GM11168 (cell line): Measurements from ENCODE around the gene DCLK2.
"Not testable (repeated sequence)": the region's sequence is repeated elsewhere in the genome, so short reads cannot be mapped to it uniquely, and the experiment has no call there.

Experiments
- in situ Hi-C: fragments of 300-500 bp; cut with MboI; formaldehyde crosslinking; loops from one replicate; pipeline ENCODE4 v1.12.0; 2022; ENCODE audit warnings: low sequenced_read_pairs; ENCODE audit not compliant: unreplicated experiment

DCLK2 gene

GRCh38 chr4:150192986-150193385 lies 114.7 kb downstream of the DCLK2 start:
- in situ Hi-C loops, result no loop called here

GRCh38 chr4:150197256-150197655 lies 119.0 kb downstream of the DCLK2 start:
- in situ Hi-C loops, result not testable (repeated sequence)

- in situ Hi-C loops, result no loop called here
These were observed 120.8 kb downstream of the DCLK2 start for GRCh38 chr4:150199056-150199455.

- in situ Hi-C loops, result no loop called here
These were observed 126.8 kb downstream of the DCLK2 start for GRCh38 chr4:150205016-150205415.

GRCh38 chr4:150206265-150206664 lies 128.0 kb downstream of the DCLK2 start:
- in situ Hi-C loops, result no loop called here

GRCh38 chr4:150206954-150207353 lies 128.7 kb downstream of the DCLK2 start:
- in situ Hi-C loops, result no loop called here

GRCh38 chr4:150207871-150208270 lies 129.6 kb downstream of the DCLK2 start:
- in situ Hi-C loops, result no loop called here

GRCh38 chr4:150209140-150209829 lies 131.0 kb downstream of the DCLK2 start:
- in situ Hi-C loops, result no loop called here

- in situ Hi-C loops, result no loop called here
These were observed 132.8 kb downstream of the DCLK2 start for GRCh38 chr4:150211016-150211415.

- in situ Hi-C loops, result no loop called here
These were observed 133.7 kb downstream of the DCLK2 start for GRCh38 chr4:150211799-150212445.

- in situ Hi-C loops, result no loop called here
These were observed 134.2 kb downstream of the DCLK2 start for GRCh38 chr4:150212485-150212884.

- in situ Hi-C loops, result no loop called here
These were observed 134.7 kb downstream of the DCLK2 start for GRCh38 chr4:150212927-150213326.

GRCh38 chr4:150215601-150216000 lies 137.4 kb downstream of the DCLK2 start:
- in situ Hi-C loops, result no loop called here

- in situ Hi-C loops, result no loop called here
These were observed 138.5 kb downstream of the DCLK2 start for GRCh38 chr4:150216726-150217125.

- in situ Hi-C loops, result no loop called here
These were observed 138.9 kb downstream of the DCLK2 start for GRCh38 chr4:150217192-150217591.

GRCh38 chr4:150217808-150218207 lies 139.6 kb downstream of the DCLK2 start:
- in situ Hi-C loops, result no loop called here

- in situ Hi-C loops, result no loop called here
These were observed 140.2 kb downstream of the DCLK2 start for GRCh38 chr4:150218447-150218846.

GRCh38 chr4:150219841-150220240 lies 141.6 kb downstream of the DCLK2 start:
- in situ Hi-C loops, result loop anchor here (10.0 kb wide), 1 partner anchor 225 kb away; no protein-coding TSS in a partner anchor

- in situ Hi-C loops, result loop anchor here (10.0 kb wide), 1 partner anchor 230 kb away; no protein-coding TSS in a partner anchor
These were observed 146.8 kb downstream of the DCLK2 start for GRCh38 chr4:150224896-150225591.

- in situ Hi-C loops, result loop anchor here (10.0 kb wide), 1 partner anchor 235 kb away; no protein-coding TSS in a partner anchor
These were observed 151.3 kb downstream of the DCLK2 start for GRCh38 chr4:150229520-150229919.

GRCh38 chr4:150230561-150230960 lies 152.3 kb downstream of the DCLK2 start:
- in situ Hi-C loops, result no loop called here
